NCI-H2196 (cell line): Measurements from ENCODE around the gene ART5.
"Not testable (repeated sequence)": the region's sequence is repeated elsewhere in the genome, so short reads cannot be mapped to it uniquely, and the experiment has no call there.

Experiments
- DNase-seq: peaks from one replicate; lab custom pipeline; 2025; ENCODE audit not compliant: unreplicated experiment; lab: John Stamatoyannopoulos, UW

Gene ART5

DNA sequence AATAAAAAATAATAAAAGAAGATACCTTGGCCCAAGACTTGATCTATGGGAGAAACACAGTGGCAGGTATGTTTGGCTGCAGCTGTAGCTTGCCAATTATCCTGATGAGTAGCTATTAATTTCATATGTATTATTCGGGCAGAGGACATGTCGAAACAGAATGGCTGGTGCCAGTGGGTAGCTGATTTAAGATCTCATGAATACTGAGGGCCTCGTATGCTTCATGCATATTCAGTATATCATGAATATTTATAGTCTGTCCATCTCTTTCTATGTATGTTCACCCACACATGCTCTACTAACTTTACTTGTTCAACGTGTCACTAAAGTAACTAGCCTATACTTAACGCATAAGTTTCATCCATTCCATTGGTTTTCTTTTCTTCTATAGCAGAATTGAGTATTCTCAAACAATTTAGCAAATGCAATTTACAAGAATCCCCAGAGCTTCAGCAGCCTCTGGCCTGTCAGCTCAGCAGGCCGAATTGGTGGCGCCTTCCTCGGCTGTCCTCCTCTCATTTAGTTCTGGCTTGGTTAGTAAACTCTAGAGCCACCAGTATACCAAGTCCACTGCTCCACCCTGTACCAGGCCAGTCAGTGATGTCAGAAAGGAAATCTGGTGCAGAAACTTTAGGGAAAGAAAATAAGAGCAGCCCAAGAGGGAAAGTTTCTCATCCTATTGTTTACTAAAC is 17.9 kb downstream of the ART5 start:
- DNase-seq: no peak

DNA sequence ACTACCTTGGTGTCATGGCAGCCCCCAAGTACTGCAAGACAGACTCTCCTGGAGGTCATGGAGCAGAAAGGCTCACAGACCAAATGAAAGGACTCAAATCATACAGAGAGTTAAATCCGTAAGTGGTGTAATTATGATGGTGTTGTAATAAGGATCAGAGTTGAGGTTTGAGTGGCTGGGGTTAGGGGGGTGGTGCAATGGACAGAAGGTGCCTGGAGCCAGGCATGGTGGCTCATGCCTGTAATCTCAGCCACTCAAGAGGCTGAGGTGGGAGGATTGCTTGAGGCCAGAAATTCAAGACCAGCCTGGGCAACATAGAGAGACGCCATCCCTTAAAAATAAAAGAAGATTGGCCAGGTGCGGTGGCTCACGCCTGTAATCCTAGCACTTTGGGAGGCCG is 18.7 kb downstream of the ART5 start:
- DNase-seq: no peak

DNA sequence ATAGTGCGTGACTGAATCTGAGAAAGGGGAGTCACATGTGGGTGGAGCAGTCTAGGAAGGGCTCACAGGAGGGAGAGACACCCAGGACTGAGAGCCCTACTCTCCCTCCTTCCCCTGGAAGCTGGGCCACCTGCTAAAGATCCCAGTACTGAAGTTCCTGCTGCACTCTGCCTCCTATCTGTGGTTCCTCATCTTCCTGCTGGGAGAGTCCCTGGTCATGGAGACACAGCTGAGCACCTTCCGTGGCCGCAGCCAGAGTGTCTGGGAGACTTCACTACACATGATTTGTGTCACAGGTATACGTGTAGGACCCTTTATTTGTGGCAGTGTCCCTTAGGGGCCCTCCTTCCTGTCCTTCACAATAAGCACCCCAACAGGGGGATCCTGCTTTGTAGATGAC is 19.3 kb downstream of the ART5 start:
- DNase-seq: no peak

- no peak for DNase-seq
Observed at GRCh38 chr11:3617990-3618389, 23.8 kb downstream of the ART5 start.

- peak; percentile 70 for DNase-seq
Observed at GRCh38 chr11:3616721-3617460, 24.9 kb downstream of the ART5 start.

DNA sequence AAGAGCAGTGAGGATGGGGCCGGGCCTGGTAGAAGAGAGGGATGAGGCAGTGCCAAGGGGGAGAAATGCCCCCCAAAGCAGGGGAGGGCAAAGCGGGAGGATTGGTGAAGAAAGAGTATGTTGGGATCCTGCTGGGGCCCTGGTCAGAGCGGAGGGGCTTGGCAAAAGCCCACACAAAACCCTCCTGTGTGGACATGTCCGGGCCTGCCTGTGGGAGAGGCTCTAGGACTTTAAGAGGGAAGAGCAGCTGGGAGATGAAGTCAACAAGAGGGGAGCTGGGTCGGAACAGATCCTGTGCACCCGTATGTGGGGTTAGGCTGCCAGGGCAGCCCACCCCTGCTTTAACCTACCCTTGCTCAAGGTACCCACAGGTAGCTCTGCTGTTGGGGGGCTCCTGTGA is 25.8 kb downstream of the ART5 start:
- peak; percentile 5 for DNase-seq

DNA sequence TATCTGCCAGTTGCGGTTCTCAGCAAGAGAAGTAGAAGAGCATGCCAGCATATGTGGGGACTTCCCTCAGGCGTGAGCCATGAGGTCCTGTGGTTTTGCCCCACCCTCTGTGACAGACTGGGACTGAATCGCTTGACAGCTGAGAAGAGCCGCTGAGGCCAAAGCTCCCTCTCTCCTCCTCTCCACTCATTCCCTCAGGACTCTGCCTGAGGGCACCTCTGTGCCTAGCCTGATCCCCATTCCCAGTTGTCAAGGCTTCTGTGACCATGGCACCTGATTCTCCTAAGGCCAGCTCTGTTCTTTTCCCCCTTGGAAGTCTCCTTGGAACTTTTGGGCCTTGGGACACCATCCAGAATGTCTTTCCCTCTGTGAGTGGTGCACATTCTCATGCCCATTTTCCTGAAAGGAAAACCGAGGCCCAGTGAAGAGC is 27.0 kb downstream of the ART5 start:
- no peak for DNase-seq

- DNase-seq: no peak
Observed at GRCh38 chr11:3613998-3614741, 27.6 kb downstream of the ART5 start.

DNA sequence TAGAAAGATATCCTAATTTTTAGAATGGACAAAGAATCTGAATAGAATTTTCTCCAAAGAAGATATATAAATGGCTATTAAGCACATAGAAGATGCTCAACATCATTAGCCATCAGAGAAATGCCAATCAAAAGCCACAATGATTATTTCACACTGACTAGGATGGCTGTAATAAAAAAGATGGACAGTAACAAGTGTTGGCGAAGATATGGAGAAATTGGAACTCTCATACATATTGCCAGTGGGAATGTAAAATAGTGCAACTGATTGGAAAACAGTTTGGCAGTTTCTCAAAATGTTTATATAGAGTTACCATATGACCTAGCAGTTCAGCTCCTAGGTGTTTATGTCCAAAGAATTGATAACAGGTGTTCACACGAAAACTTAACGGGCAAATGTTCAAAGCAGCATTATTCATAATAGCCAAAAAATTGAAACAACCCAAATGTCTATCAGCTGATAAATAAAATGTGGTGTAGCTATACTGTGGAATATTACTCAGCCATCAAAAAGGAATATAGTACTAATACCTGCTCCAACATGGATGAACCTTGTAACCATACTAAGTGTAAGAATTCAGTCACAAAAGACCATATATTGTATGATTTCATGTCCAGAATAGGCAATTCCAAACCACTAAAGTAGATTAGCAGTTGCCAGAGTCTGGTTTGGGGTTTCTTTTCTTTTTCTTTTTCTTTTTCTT is 29.7 kb downstream of the ART5 start:
- no peak for DNase-seq

GRCh38 chr11:3610846-3611245 is 30.9 kb downstream of the ART5 start:
- DNase-seq: no peak

- peak; percentile 55 for DNase-seq
Observed at GRCh38 chr11:3609416-3610265, 32.2 kb downstream of the ART5 start.

DNA sequence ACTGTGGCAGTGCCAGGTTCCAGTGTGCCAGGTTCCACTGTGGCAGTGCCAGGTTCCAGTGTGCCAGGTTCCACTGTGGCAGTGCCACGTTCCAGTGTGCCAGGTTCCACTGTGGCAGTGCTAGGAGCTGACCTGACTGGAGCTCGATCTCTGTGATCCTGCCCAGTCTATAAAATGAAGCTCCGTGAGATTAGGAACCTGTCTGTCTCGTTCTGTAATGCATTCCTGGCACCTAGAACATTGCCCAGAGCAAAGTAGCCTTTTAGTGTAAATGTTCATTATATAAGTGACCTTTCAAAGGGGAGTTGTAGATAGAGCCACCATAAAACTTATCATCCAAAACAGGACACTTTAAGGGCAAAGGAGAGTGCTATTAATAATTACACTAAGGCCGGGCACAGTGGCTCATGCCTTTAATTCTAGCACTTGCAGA is 36.0 kb downstream of the ART5 start:
- no peak for DNase-seq

DNA sequence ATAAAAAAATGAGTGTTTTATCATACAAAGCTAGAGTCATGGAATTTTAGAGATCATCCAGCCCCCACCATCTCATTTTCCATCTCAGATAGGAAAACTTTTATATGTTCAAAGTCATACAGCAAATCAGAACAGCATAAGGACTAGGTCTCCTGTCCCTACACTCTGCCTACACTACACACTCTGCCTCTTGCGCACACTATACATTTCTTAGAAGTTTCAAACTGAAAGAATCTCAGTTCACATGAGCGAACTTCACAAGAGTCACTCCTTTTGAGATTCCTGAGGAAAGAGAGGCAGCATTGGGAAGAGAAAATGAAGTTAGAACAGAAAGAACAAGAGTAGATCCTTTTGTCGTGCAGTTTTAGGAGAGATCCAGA is 36.5 kb downstream of the ART5 start:
- DNase-seq: no peak

DNA sequence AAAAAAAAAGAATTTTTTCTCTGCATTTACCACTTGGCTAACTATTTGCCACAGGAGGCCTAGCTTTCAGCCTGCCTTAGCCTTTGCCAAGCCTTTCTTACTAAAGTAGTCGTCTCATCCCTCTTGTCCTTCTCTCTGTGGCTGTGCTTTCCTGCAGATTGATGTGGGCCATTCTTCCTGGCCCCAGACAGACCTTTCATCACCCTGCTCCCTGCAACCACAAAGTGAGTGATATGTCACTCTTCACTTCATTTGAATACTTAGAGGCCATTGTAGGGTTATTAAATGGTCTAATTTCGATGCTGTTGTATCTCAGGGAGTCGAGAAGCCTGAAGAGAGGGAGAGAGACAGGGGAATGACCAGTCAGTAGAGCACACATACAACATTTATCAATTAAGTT is 37.6 kb downstream of the ART5 start:
- no peak for DNase-seq

DNA sequence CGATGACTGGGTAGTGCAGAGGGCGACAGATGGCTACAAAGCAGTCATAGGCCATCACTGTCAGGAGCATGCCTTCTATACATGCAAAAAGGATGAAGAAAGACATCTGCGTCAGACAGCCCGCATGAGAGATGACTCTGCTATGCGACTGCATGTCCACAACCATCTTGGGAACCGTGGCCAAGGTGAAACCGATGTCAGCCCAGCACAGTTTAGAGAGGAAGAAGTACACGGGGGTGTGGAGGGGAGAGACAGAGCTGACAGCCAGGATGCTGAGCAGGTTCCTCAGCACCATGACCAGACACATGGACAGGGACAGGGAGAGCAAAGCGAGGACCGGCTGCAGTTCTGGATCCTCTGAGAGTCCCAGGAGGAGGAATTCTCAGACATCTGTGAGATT is 41.6 kb downstream of the ART5 start:
- DNase-seq: not testable (repeated sequence)

DNA sequence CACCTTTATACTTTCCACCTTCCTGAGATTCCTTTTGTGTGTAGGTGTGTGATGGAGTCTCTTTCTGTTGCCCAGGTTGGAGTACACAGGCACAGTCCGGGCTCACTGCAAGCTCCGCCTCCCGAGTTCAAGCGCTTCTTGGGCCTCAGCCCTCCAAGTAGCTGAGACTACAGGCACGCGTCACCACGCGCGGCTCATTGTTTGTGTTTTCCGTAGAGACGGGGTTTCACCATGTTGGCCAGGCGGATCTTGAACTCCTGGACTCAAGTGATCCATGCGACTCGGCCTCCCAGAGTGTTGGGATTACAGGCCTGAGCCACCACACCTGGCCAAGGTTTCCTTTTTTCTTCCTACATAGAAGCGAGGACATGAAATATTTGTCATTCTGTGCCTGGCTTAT is 44.0 kb downstream of the ART5 start:
- DNase-seq: not testable (repeated sequence)

- DNase-seq: not testable (repeated sequence)
Observed at GRCh38 chr11:3591326-3591725, 50.5 kb downstream of the ART5 start.

DNA sequence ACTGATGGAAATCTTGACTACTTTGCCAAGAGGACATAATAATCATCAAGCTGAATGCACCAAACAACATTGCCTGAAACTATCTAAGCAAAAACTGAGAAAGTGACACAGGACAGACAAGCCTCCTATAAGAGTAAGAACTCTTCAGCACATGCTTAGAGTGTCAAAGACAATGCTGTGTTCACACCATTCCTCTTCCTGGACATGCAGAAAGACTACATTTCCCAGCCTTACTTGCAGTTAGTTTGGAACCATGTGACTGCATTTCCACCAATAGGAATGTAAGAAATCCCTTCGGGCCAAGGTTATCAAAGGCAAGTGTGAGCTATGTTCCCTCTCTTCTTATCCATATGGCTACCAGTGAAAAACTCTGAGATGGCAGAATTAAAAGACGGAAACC is 51.6 kb downstream of the ART5 start:
- not testable (repeated sequence) for DNase-seq

DNA sequence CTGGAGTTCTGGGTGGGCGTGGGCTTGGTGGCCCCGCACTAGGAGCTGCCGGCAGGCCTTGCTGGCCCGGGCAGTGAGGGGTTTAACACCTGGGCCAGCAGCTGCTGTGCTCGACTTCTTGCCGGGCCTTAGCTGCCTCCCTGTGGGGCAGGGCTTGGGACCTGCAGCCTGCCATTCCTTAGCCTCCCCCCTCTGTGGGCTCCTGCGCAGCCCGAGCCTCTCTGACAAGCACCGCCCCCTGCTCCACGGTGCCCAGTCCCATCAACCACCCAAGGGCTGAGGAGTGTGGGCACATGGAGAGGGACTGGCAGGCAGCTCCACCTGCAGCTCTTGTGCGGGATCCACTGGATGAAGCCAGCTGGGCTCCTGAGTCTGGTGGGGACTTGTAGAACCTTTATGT is 53.0 kb downstream of the ART5 start:
- DNase-seq: not testable (repeated sequence)
